ENCODE results near the gene IKZF5.

The IKZF5 gene

GRCh38 chr10:123013456-123014419 lies 5.1 kb upstream of the IKZF5 start:
- Histone ChIP-seq H3K4me3 (ENCODE audit: low read depth, low read length) (no peak overlapping the region), H3K9me3 (ENCODE audit: control insufficient read depth, insufficient read depth, low read length) (no peaks in the 10 kb centered on the region), H3K9ac (ENCODE audit: low read depth, low read length) (no peak overlapping the region), H3K27me3 (ENCODE audit: control insufficient read depth, insufficient read depth, low read length) (peaks cover 22% of the 10 kb centered on the region), H3K4me1 (ENCODE audit: control insufficient read depth, insufficient read depth, low read length) (peaks cover 22% of the 10 kb centered on the region), H3K36me3 (ENCODE audit: control insufficient read depth, insufficient read depth, low read length) (no peaks in the 10 kb centered on the region)

DNA sequence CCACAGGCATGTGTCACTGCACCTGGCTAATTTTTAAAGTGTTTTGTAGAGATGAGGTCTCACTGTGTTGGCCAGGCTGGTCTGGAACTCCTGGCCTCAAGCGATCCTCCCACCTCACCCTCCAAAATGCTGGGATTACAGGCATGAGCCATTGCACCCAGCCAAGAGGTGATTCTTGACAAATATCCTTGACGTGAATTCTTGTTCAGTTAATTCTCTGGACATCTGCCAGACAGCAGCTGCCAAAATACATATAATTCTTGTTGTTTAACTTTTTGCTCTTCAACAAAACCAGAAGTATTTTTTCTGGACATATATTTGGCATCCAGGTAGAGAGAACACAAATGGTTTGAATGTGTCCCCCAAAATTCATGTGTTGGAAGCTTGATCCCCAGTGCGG lies 3.4 kb upstream of the IKZF5 start:
- Histone ChIP-seq H3K4me1 (ENCODE audit: control insufficient read depth, insufficient read depth, low read length) (peaks cover 18% of the 10 kb centered on the region), H3K4me3 (ENCODE audit: low read depth, low read length) (no peak overlapping the region), H3K36me3 (ENCODE audit: control insufficient read depth, insufficient read depth, low read length) (no peaks in the 10 kb centered on the region), H3K9me3 (ENCODE audit: control insufficient read depth, insufficient read depth, low read length) (no peaks in the 10 kb centered on the region), H3K27me3 (ENCODE audit: control insufficient read depth, insufficient read depth, low read length) (peaks cover 22% of the 10 kb centered on the region), H3K9ac (ENCODE audit: low read depth, low read length) (no peak overlapping the region)

- H3K9ac ChIP-seq (ENCODE audit: low read depth, low read length), result no peak overlapping the region
- peaks cover 3% of the 10 kb centered on the region for H3K4me1 ChIP-seq (ENCODE audit: control insufficient read depth, insufficient read depth, low read length)
- no peaks in the 10 kb centered on the region for H3K9me3 ChIP-seq (ENCODE audit: control insufficient read depth, insufficient read depth, low read length)
- peaks cover 22% of the 10 kb centered on the region for H3K27me3 ChIP-seq (ENCODE audit: control insufficient read depth, insufficient read depth, low read length)
- H3K4me3 ChIP-seq (ENCODE audit: low read depth, low read length), result peak overlapping the region; percentile 90
- no peaks in the 10 kb centered on the region for H3K36me3 ChIP-seq (ENCODE audit: control insufficient read depth, insufficient read depth, low read length)
Observed at GRCh38 chr10:123009105-123009820, 668 bp upstream of the IKZF5 start.

DNA sequence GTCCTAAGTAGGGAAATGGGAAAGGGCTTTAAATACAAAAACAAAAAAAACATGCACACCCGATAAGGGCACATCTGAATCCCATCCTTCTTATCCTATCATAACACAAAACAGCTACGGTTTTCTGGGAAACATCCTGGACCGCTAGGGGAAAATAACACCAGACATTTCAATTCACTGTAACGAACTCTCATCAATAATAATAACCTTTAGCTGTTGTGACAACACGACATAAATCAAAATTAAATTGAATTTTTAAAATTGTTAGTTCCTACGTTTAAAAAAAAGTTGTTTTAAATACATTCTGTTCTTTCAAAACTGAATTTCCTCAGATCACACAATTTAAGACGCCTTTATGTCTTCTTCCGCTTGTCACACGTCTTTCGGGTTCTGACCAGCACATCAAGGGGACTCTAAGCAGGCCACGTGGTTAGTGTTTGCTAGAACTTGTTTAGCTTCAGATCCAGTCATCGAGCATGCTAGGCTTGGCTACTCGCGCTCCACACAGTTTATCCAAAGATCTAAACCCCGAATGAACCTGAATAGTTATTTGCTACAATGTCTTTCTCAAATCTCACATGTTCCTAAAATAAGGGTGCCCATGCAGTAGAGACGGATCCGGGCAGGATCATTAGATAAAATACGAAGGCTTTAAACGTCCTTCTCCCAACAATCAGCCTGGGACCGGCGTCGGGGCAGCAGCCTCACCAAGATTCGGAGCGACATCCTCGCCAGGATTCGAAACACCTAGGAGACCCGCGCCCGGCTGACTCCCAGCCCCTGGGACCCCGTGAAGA lies 839 bp downstream of the IKZF5 start:
- peaks cover 22% of the 10 kb centered on the region for H3K27me3 ChIP-seq (ENCODE audit: control insufficient read depth, insufficient read depth, low read length)
- peak overlapping the region; percentile 85 for H3K9ac ChIP-seq (ENCODE audit: low read depth, low read length)
- no peaks in the 10 kb centered on the region for H3K36me3 ChIP-seq (ENCODE audit: control insufficient read depth, insufficient read depth, low read length)
- H3K4me1 ChIP-seq (ENCODE audit: control insufficient read depth, insufficient read depth, low read length), result peaks cover 3% of the 10 kb centered on the region
- no peaks in the 10 kb centered on the region for H3K9me3 ChIP-seq (ENCODE audit: control insufficient read depth, insufficient read depth, low read length)
- peak overlapping the region; percentile 87 for H3K4me3 ChIP-seq (ENCODE audit: low read depth, low read length)

GRCh38 chr10:123004298-123004697 lies 4.3 kb downstream of the IKZF5 start:
- Histone ChIP-seq H3K36me3 (ENCODE audit: control insufficient read depth, insufficient read depth, low read length) (no peaks in the 10 kb centered on the region), H3K9me3 (ENCODE audit: control insufficient read depth, insufficient read depth, low read length) (no peaks in the 10 kb centered on the region), H3K27me3 (ENCODE audit: control insufficient read depth, insufficient read depth, low read length) (peaks cover 2% of the 10 kb centered on the region), H3K4me3 (ENCODE audit: low read depth, low read length) (no peak overlapping the region), H3K9ac (ENCODE audit: low read depth, low read length) (no peak overlapping the region), H3K4me1 (ENCODE audit: control insufficient read depth, insufficient read depth, low read length) (peaks cover 5% of the 10 kb centered on the region)

- H3K4me1 ChIP-seq (ENCODE audit: control insufficient read depth, insufficient read depth, low read length), result peaks cover 5% of the 10 kb centered on the region
- H3K4me3 ChIP-seq (ENCODE audit: low read depth, low read length), result no peak overlapping the region
- no peaks in the 10 kb centered on the region for H3K27me3 ChIP-seq (ENCODE audit: control insufficient read depth, insufficient read depth, low read length)
- no peaks in the 10 kb centered on the region for H3K9me3 ChIP-seq (ENCODE audit: control insufficient read depth, insufficient read depth, low read length)
- no peak overlapping the region for H3K9ac ChIP-seq (ENCODE audit: low read depth, low read length)
- no peaks in the 10 kb centered on the region for H3K36me3 ChIP-seq (ENCODE audit: control insufficient read depth, insufficient read depth, low read length)
Observed at GRCh38 chr10:123001370-123001769, 7.2 kb downstream of the IKZF5 start.

DNA sequence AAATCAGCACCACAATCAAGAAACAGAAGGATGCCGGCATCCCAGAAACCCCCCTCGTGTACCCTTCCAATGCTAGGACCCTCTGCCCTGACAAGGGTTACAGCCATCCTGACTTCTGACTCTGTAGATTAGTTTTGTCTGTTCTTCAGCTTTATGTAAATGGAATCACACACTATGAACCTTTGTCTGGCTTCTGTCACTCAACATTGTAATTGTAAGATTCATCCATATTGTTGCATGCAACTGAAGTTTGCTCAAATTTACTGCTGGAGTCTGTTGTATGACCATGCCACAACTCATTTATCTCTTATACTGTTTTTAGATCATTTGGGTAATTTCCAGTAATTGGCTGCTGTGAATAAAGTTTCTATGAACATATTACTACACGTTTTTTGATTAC lies 8.4 kb downstream of the IKZF5 start:
- no peak overlapping the region for H3K4me3 ChIP-seq (ENCODE audit: low read depth, low read length)
- H3K27me3 ChIP-seq (ENCODE audit: control insufficient read depth, insufficient read depth, low read length), result no peaks in the 10 kb centered on the region
- no peak overlapping the region for H3K9ac ChIP-seq (ENCODE audit: low read depth, low read length)
- H3K9me3 ChIP-seq (ENCODE audit: control insufficient read depth, insufficient read depth, low read length), result no peaks in the 10 kb centered on the region
- H3K36me3 ChIP-seq (ENCODE audit: control insufficient read depth, insufficient read depth, low read length), result no peaks in the 10 kb centered on the region
- H3K4me1 ChIP-seq (ENCODE audit: control insufficient read depth, insufficient read depth, low read length), result peaks cover 5% of the 10 kb centered on the region

DNA sequence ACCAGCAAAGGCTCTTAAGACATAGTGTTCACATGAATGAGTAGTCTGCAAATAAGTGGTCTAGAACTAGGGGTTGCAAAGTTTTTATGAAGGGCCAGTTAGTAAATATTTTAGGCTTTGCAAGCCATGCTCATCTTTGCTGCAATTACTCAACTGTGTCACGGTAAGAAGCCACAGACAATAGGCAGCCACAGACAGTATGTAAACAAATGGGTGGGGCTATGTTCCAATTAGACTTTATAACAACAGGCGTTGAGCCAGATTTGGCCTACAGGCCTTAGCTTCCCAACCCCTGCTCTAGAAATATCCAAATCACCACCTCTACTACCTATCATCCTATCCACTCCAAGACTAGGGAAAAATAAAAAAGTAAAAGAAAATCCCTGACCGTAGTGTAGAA lies 9.2 kb downstream of the IKZF5 start:
- Histone ChIP-seq H3K9me3 (ENCODE audit: control insufficient read depth, insufficient read depth, low read length) (no peaks in the 10 kb centered on the region), H3K4me3 (ENCODE audit: low read depth, low read length) (no peak overlapping the region), H3K9ac (ENCODE audit: low read depth, low read length) (no peak overlapping the region), H3K36me3 (ENCODE audit: control insufficient read depth, insufficient read depth, low read length) (no peaks in the 10 kb centered on the region), H3K4me1 (ENCODE audit: control insufficient read depth, insufficient read depth, low read length) (peaks cover 5% of the 10 kb centered on the region), H3K27me3 (ENCODE audit: control insufficient read depth, insufficient read depth, low read length) (no peaks in the 10 kb centered on the region)

- Histone ChIP-seq H3K36me3 (ENCODE audit: control insufficient read depth, insufficient read depth, low read length) (no peaks in the 10 kb centered on the region), H3K4me3 (ENCODE audit: low read depth, low read length) (no peak overlapping the region), H3K9me3 (ENCODE audit: control insufficient read depth, insufficient read depth, low read length) (no peaks in the 10 kb centered on the region), H3K4me1 (ENCODE audit: control insufficient read depth, insufficient read depth, low read length) (peaks cover 5% of the 10 kb centered on the region), H3K27me3 (ENCODE audit: control insufficient read depth, insufficient read depth, low read length) (no peaks in the 10 kb centered on the region), H3K9ac (ENCODE audit: low read depth, low read length) (no peak overlapping the region)
Observed at GRCh38 chr10:122998934-122999333, 9.7 kb downstream of the IKZF5 start.

GRCh38 chr10:122998360-122998917 lies 10.2 kb downstream of the IKZF5 start:
- no peak overlapping the region for H3K9ac ChIP-seq (ENCODE audit: low read depth, low read length)
- no peaks in the 10 kb centered on the region for H3K9me3 ChIP-seq (ENCODE audit: control insufficient read depth, insufficient read depth, low read length)
- H3K4me3 ChIP-seq (ENCODE audit: low read depth, low read length), result no peak overlapping the region
- no peaks in the 10 kb centered on the region for H3K27me3 ChIP-seq (ENCODE audit: control insufficient read depth, insufficient read depth, low read length)
- no peaks in the 10 kb centered on the region for H3K36me3 ChIP-seq (ENCODE audit: control insufficient read depth, insufficient read depth, low read length)
- peaks cover 5% of the 10 kb centered on the region for H3K4me1 ChIP-seq (ENCODE audit: control insufficient read depth, insufficient read depth, low read length)

DNA sequence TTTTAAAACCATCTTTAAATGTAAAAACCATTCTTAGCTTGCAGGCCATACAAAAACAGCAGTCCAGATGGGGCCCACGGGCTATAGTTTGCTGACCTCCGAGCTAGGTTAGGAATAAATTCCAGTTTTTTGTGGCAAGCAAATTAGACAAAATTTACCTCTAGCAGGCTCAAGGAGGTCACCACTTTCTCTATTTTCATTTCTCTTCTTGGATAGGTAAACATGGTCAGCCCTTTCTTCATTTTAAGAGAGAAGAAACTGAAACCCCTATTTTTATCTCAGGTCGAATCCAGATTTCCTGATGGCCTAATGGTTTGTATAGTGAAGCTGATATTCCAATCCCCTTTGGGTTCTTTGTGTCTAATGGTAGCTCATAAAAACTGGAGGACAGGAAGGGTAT lies 10.7 kb downstream of the IKZF5 start:
- H3K36me3 ChIP-seq (ENCODE audit: control insufficient read depth, insufficient read depth, low read length), result no peaks in the 10 kb centered on the region
- H3K27me3 ChIP-seq (ENCODE audit: control insufficient read depth, insufficient read depth, low read length), result no peaks in the 10 kb centered on the region
- H3K9ac ChIP-seq (ENCODE audit: low read depth, low read length), result no peak overlapping the region
- H3K9me3 ChIP-seq (ENCODE audit: control insufficient read depth, insufficient read depth, low read length), result no peaks in the 10 kb centered on the region
- peaks cover 5% of the 10 kb centered on the region for H3K4me1 ChIP-seq (ENCODE audit: control insufficient read depth, insufficient read depth, low read length)
- no peak overlapping the region for H3K4me3 ChIP-seq (ENCODE audit: low read depth, low read length)

All from iPS-15b (cell line).